HL-60 (cell line): ENCODE measurements around the gene RBM6.

Source experiments
- GABPA ChIP-seq: IDR thresholded peaks from 2 replicates; pipeline ENCODE4 v1.6.1; 2012; ENCODE audit warnings: low read depth
- TF ChIP-seq, protein P1 (sequence below): IDR thresholded peaks from one replicate; pipeline ENCODE4 v1.5.1; 2011; ENCODE audit warnings: low read length, control low read depth, inconsistent platforms; ENCODE audit not compliant: insufficient read depth

DNA sequence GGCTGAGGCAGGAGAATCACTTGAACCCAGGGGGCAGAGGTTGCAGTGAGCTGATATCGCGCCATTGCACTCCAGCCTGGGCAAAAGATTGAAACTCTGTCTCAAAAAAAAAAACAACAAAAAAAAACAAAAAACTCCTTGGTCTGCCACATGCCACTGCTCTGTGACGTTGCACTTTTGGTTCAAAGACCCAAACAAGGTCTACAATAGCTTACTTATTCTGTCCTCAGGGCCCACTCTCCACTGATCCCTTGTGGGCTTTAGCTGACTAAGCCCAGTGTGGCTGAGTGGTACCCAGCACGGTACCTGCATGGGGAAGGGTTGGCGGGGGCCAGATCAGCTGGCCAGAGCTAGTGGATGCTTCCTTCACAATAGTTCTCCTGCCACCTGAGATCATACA lies 12.2 kb upstream of the RBM6 start:
- TF ChIP-seq, protein P1, sequence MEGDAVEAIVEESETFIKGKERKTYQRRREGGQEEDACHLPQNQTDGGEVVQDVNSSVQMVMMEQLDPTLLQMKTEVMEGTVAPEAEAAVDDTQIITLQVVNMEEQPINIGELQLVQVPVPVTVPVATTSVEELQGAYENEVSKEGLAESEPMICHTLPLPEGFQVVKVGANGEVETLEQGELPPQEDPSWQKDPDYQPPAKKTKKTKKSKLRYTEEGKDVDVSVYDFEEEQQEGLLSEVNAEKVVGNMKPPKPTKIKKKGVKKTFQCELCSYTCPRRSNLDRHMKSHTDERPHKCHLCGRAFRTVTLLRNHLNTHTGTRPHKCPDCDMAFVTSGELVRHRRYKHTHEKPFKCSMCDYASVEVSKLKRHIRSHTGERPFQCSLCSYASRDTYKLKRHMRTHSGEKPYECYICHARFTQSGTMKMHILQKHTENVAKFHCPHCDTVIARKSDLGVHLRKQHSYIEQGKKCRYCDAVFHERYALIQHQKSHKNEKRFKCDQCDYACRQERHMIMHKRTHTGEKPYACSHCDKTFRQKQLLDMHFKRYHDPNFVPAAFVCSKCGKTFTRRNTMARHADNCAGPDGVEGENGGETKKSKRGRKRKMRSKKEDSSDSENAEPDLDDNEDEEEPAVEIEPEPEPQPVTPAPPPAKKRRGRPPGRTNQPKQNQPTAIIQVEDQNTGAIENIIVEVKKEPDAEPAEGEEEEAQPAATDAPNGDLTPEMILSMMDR = no peak
- no peak for TF ChIP-seq GABPA
